Tongue (tissue), 2 donors: Measurements from ENCODE around the gene CNGA2. TPM values are rescaled to one million over a fixed set of nuclear protein-coding genes. Genes with fewer than 3 reads are reported as not detected.

Source experiments
- DNase-seq: peaks from one replicate; pipeline ENCODE4 v3.0.0-alpha.2; 2015
- total RNA-seq: library from RNA; depleted of rRNA; stranded (reverse); fragments of >200 nt; gene quantifications from one replicate; pipeline ENCODE4 v1.2.3, GENCODE V29; 2014

Gene CNGA2
- total RNA-seq, 1 donor from 2014 or later, result not detected

DNA sequence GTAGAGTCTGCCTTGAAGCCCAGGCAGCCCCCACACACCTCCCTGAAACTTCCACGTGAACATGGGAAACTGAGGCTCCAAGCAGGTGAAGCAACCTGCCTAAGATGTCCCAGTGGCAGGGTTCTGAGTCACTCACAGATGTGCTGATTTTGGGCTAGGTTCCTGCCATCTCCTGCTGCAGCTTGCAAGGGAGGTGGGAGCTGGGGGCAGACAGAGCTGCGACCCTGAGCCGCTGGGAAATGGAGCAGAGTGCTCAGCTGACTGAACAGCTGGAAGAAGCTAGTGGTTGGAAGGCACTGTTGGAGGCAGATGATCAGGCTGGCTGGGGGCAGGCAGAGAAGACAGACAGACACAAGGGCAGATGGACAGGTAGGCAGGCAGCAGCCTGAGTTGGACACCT is 22.3 kb upstream of the CNGA2 start:
- no peak for DNase-seq

DNA sequence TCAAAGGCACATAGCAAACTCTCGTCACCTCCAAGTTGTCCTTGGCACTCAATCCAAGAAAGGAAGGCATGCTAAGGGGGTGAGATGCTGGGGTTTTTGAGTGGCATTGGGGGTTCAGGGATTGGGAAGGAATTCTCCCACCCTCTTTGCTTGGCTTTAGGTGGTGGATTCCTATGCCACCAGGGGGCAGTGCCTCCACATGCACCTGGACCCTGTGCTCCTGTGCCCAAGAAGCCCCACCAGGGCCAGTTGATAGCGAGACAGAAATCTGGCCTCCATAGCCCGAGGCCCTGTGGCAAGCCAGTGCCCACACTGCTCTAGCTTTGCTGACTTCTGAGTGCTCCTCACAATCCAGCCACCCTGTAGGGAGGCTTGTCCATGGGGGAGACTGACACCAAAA is 20.7 kb upstream of the CNGA2 start:
- no peak for DNase-seq

DNA sequence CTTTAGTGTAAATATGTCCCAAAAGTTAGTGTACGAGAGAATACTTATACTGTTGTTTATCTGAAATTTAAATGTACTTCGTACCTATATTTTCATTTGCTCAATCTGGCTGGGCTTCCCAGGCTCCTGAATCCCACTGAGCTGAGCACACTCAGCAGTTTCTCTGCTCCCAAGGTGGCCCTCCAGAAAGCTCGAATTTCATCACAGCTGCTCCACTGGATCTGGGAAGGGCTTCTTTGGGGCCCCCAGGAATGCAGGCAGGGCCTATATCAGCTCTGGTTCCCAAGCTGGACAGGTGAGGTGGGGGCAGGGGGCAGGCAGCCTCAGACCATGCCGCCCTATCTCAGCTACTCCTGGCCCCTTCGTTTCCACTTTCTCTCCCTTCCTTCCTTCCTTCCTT is 20.2 kb upstream of the CNGA2 start:
- DNase-seq, result peak; percentile 58

DNA sequence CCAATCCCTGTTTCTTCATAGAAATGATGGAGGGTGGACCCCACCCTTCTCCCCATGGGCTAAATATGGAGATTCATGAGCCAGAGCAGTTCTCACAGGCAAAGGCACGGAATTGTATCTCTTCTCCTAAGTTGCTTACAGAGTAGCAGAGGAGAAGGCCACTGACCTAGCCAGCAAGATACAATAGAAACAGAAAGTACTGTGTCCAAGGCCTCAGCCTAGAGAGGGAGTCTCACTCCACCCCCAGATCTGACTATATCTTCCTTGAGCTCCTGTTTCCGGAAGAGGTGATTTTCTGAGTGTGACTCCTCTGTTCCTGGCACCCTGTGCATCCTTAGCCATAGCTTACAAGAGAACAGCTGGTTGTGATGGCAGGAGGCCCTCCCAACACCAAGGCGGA is 18.8 kb upstream of the CNGA2 start, which contains the start of gene FATE1:
Gene FATE1, plus strand, starts transcription at position 284 of the 400 bp plus-strand sequence. Its CDS starts 85 bp downstream, at position 369.
- no peak for DNase-seq

DNA sequence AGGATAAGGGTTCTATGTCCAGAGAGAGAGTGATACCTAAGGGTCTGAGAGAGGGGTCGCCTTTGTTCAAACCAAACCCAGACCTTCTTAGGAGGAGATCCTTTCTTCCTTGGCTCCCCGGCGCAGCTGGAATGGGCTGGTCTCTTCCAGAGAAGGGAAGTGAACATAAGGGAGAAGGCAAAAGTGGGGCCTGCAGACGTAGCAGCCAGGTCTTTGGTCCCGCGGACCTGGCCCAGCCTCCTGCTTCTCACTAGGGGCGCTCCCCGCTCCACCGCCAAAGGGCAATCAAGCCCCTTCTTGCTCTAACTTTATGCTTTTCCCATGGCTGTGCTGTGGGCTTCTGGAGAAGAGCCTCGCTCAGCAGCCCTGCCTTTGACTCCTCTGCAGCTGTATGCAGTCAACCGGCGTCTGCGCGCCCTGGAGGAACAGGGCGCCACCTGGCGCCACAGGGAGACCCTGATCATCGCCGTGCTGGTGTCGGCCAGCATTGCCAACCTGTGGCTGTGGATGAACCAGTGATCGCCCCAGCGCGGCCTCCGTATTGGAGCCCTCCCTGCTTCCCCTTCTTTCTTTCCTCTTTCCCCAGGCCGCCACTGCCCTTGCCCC is 12.2 kb upstream of the CNGA2 start:
- DNase-seq, result peak; percentile 73

DNA sequence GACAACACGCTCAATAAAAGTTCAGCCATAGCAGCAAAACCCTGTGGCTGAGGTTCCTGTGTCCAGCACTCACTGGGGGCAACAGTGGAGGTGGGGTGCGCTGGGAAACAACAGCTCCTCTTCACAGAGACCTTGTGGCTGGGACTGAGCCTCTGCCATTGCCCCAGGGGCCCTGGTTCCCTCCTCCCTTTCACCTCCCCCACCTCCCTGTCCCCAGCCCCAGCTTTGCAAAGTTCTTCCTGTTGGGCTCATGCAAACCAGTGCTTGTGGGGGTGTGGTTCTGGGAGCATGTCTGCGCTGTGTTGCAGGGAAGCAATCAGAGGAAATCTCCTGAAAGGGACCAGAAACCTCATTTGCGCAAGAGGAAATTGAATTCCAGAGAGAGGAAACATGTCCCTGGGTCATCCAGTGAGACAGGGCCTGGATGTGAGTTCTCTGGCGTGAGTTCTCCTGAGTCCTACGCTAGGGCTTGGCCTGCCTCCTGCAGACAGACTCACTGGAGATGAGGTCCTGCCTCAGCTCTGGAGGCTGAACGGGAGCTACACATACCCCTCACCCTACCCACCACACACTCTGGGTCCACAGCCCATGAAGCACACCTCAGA is 11.3 kb upstream of the CNGA2 start:
- no peak for DNase-seq

DNA sequence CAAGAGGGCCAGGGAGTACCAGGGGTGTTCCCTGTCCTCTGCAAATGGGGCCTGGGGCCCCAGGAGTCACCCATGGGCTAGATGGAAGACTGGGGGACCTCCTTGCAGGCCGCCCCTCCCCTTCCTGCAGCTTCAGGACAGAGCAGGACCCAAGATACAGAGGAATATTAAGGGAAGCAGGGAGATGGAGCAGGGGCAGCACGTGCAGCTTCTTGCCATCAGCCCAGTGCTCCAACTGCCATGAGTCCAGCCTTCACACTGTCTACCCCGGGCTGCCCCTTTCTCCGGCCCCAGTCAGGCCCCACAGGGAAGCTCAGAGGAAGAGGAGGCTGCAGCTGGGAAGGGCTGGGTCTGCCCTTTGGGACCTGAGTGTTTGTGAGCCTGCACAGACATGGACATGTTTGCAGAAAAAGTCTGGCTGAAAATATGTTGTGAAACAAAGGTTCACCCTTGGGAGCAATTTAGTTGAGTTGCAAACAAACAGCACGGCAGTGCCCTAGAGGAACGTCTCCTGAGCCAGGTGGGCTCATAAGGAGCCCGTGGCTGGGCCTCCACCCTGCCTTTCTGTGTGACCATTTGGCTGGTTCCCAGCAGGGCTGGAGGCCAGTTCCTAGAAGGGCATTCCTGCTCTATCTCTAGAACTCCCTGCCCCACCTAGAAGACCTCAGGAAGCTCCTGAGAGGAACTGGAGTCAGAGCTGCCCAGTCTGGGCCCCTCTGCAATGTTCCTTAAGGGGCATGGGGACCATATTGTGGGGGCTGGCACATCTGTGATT is 9.8 kb upstream of the CNGA2 start:
- DNase-seq, result no peak

DNA sequence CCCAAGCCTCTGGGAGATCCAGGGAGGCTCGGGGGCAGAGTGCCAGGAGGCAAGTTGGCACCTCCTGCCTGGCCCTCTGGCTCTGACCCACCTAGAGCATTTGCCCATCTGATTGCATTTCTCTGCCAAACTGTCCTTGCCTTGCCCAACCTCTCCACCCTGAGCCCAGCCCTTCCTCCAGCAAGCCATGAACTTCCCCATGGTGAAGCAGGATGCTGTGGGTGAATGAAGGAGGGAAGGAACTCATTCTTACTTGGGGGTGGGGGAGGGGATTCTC is 9.3 kb upstream of the CNGA2 start:
- no peak for DNase-seq

DNA sequence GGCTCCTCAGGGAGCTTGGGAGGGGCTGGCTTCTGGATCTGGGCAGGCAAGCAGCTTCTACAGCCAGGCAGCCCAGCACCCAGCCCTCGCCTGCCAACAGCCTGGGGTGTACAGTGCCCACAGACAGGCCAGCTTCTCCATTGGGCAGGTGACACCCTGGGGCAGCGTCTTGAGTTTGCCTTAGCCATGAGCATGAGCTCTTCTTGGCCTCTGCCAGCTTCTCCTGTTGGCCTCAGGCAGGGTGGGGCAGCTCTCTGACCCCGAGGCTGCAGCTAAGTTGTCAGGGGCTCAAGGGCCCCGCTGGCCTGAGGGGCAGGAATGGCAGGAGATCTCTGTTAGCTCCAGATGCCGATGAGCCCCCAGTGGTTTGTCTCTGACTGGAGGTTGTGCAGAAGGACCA is 7.8 kb upstream of the CNGA2 start:
- no peak for DNase-seq

DNA sequence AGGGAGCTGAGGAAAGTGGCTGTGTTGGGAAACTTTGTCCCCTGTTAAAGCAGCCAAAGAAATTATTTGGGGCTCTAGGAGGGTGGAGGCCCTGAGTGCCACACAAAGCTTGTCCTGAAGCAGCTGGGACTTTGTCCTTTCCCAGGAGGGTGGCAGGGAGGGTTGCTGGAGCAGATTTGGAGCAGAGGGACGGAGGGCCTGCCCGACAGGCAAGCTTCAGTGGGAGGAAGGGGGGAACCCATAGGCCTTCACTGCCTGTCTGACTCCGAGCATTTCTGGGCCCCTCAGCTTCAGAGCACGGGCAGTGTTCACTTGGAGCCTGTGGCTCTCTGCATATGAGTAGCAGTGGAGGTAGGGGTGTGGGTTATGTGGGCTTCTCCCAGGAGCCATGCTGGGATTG is 7.2 kb upstream of the CNGA2 start:
- DNase-seq, result no peak

DNA sequence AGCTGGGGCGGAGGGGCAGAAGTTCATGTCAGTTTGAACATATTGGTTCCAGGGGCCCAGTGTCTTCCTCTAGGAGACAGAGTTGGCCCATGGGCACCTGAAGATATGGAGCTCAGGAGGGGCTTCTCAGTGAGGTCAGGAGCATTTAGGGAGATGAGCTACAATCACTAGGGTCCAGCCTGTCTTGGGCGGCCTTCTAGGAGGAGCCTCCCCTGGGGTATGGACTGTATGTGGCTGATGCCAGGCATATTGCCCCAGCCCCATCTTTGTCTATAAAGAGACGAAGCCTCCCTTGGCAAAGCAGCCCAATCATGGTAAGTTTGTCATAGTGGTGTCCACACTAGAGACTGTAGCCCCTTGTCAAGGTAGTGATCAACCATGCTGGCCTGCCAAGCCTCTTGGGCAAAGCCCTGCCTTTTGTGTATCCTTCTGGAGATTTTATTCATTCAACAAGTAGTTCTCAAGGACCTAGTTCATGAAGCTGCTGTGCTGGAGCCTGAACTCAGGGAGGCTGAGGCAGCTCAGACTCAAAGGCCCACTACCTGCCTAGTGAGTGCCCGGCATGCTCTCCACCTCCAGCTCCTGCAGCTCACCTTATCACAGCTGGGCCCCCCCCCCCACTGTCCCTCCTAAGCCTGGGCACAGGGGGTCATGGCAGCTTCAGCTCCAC is 5.4 kb upstream of the CNGA2 start:
- DNase-seq, result no peak

DNA sequence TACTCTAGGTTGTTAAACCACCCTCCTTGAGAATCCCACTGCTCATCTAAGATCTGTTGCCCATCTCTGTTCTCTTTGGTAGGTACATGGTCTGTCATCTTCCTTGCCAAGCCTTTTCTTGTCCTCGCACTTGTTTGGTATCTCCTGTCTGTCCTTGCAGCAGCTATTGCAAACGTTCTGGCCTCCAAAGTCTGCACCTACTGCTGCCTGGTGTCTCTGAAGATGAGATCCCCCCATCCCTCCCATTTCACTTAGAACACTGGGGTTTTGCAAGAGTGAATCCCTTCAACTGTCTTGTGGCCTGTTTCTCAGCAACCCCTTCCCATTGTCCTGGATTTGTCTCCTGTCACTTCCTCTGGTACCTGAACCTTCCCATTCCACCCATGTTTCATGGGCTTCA is 673 bp downstream of the CNGA2 start:
- no peak for DNase-seq

DNA sequence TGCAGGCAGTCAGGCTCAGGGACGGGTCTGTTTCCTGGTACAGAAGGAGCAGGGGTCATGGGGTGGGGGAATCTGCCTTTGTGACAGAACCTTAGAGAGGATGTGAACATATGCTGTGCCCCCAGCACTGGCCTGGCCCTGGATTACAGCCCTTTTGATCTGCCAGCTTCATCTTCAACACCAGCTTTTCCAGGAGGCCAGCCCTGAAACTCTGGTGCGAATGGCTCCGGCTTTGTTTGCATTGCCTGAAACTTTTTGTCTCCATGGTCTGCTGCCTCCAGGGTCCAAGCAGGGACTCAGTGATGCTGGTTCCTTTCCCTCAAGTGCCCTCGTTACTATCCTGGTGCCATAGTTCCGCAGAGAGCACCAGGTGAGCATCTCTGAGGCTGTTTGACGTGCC is 2.1 kb downstream of the CNGA2 start:
- DNase-seq, result no peak

DNA sequence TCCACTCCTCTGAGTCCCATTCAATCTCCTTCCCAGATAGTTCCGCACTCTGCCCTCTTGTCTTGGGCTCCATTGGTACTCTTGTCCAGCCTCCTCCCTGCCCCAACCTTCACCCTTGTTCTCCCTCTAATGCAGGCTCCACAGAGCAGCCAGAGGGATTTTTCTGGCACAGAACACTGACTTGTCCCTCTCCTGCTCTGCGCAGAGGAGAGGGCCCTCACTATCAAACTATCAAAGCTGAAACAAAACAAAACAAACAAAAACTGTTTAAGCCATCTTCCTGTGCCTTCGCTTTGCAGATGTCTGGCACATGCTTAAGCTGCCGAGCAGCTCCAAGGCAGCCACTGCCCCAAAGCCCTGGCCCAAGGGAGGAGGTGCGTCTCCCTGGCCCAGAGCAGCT is 2.9 kb downstream of the CNGA2 start:
- no peak for DNase-seq

DNA sequence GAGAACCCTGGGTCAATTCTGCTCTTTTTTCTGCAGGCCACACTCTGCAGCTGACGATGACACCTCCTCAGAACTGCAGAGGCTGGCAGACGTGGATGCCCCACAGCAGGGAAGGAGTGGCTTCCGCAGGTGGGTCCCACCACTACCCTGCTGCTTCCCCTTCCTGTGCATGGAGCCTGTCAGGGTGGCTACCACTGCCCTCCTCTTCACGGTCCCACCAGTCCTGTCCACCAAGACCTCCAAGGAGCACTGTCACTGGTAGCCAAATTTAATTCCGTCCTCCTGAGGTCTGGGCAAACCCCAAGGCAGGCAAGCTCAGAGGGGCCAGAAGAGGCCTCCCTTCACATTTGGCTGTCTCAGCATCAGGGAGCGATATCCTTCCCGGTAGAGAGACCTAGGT is 4.2 kb downstream of the CNGA2 start:
- no peak for DNase-seq

DNA sequence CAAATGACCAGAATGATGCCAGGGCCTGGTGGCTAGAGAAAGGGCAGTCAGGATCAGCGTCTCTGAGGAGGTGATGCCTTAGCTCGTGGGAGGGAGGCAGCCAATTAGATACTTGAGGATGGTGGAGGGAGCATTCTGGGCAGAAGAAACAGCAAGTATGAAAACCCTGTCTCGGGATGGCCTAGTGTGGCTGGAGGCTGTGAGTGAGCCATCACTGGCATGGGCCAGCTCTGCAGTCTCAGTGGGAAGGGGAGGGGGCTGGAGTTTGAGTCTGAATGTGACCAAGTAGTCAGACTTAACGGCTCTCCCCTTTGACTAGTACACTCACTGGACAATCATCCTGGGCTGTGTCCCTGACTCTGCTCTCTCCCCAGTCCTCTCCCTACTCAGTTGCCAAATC is 7.1 kb downstream of the CNGA2 start:
- DNase-seq, result no peak

DNA sequence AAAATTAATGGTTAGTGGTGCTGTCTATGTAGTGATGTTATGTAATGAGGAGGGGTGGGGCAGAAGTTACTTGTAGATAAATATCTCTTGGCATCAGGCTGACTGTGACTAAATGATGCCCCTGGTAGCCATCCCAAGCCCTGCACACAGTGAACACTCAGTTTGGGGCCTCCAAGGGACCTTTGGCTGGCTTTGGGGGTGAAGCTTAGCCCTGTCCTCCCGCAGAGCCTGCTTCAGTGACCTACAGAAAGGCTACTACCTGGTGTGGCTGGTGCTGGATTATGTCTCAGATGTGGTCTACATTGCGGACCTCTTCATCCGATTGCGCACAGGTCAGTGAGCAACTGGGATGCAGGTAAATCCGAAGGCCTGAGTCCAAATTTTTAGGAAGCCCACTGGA is 7.8 kb downstream of the CNGA2 start:
- DNase-seq, result no peak

DNA sequence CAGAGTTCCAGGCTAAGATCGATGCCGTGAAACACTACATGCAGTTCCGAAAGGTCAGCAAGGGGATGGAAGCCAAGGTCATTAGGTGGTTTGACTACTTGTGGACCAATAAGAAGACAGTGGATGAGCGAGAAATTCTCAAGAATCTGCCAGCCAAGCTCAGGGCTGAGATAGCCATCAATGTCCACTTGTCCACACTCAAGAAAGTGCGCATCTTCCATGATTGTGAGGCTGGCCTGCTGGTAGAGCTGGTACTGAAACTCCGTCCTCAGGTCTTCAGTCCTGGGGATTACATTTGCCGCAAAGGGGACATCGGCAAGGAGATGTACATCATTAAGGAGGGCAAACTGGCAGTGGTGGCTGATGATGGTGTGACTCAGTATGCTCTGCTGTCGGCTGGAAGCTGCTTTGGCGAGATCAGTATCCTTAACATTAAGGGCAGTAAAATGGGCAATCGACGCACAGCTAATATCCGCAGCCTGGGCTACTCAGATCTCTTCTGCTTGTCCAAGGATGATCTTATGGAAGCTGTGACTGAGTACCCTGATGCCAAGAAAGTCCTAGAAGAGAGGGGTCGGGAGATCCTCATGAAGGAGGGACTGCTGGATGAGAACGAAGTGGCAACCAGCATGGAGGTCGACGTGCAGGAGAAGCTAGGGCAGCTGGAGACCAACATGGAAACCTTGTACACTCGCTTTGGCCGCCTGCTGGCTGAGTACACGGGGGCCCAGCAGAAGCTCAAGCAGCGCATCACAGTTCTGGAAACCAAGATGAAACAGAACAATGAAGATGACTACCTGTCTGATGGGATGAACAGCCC is 9.3 kb downstream of the CNGA2 start:
- no peak for DNase-seq

DNA sequence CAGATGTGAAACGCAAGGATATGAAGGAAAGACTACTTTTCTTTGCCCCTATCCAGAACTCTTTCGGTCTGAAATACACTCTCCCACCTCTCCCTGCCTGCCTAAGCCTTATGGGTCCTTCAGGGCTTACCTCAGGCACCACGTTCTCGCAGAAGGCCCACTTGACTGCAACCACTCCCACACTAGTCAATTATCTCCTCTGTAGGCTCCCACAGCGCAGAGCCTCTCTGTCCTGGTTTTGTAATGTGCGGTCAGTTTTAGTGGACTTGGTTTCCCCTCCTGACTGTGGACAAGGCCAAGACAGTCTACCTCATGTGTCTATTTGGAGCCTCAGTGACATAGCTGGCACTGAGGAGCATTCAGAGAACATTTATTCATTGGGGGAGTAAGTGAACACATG is 11.1 kb downstream of the CNGA2 start:
- no peak for DNase-seq

DNA sequence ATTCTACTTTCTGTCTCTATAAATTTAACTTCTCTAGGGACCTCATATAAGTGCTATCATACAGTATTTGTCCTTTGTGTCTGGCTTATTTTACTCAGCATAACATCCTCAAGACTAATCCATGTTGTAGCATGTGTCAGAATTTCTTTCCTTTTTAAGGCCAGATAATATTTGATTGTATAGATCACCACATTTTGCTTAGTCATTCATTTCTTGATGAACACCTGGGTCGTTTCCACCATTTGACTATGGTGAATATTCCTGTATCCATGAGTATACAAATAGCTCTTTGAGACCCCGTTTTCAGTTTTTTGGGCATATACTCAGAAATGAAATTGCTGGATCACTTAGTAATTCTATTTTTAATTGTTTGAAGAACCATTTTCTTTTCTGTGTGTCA is 12.0 kb downstream of the CNGA2 start:
- DNase-seq, result no peak

DNA sequence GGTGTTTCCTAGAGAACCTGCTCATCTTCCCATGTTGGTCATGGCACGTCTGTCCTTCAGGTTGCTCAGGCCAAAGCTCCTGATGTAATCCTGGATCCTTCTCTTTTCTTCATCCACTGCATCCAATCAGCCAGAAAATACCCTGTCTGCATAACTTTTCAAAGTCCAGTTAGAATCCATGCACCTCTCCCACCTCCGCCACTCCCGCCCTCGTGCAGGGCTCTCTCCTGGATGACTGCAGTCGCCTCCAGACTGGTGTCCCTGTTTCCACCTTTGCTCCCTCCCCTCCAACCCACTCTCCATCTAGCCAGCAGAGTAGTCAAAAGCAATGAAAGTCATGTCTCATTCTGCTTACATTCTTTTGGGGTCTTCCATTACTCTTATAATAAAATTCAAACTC is 16.0 kb downstream of the CNGA2 start:
- no peak for DNase-seq

DNA sequence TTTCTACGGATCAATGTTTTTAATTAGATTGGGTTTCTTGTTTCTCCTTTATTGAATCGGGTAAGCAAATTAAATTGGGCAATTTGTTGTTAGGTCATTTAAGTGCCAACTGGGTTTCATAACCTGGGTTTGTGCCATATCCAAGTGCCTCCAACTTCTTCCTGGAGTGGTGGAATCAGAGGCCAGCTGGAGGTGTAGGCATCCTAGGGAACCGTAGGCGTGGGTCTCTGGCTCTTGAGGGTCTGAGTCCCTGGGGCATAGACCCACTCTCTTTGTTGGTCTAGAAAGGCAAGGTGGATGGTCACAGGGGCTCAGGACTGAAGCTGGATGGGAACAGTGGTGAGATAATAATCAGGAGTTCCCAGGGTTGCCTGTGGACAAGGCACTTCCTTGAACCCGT is 18.3 kb downstream of the CNGA2 start:
- no peak for DNase-seq
